Measurements from ENCODE around the gene CCDC68.

Gene CCDC68

GRCh38 chr18:54960197-54960596 lies 936 bp upstream of the CCDC68 start:
- no peak for DNase-seq

- no peak for DNase-seq
Observed at GRCh38 chr18:54957996-54958395, 1.3 kb downstream of the CCDC68 start.

- DNase-seq = no peak
Observed at GRCh38 chr18:54957296-54957832, 1.9 kb downstream of the CCDC68 start.

- DNase-seq = no peak
Observed at GRCh38 chr18:54956506-54956905, 2.8 kb downstream of the CCDC68 start.

GRCh38 chr18:54952026-54952425 lies 7.2 kb downstream of the CCDC68 start:
- no peak for DNase-seq

GRCh38 chr18:54950221-54950620 lies 9.0 kb downstream of the CCDC68 start:
- no peak for DNase-seq

- DNase-seq = no peak
Observed at GRCh38 chr18:54949588-54949987, 9.7 kb downstream of the CCDC68 start.

GRCh38 chr18:54948350-54948837 lies 10.9 kb downstream of the CCDC68 start:
- no peak for DNase-seq

- no peak for DNase-seq
Observed at GRCh38 chr18:54947091-54947490, 12.2 kb downstream of the CCDC68 start.

GRCh38 chr18:54946149-54946581 lies 13.1 kb downstream of the CCDC68 start:
- DNase-seq = no peak

- DNase-seq = no peak
Observed at GRCh38 chr18:54945576-54946125, 13.6 kb downstream of the CCDC68 start.

- DNase-seq = no peak
Observed at GRCh38 chr18:54942569-54942968, 16.7 kb downstream of the CCDC68 start.

- DNase-seq = no peak
Observed at GRCh38 chr18:54942144-54942543, 17.1 kb downstream of the CCDC68 start.

- no peak for DNase-seq
Observed at GRCh38 chr18:54939361-54939917, 19.8 kb downstream of the CCDC68 start.

- DNase-seq = no peak
Observed at GRCh38 chr18:54938506-54938905, 20.8 kb downstream of the CCDC68 start.

GRCh38 chr18:54932472-54932871 lies 26.8 kb downstream of the CCDC68 start:
- no peak for DNase-seq

- no peak for DNase-seq
Observed at GRCh38 chr18:54931152-54931551, 28.1 kb downstream of the CCDC68 start.

- no peak for DNase-seq
Observed at GRCh38 chr18:54928236-54928635, 31.0 kb downstream of the CCDC68 start.

GRCh38 chr18:54926593-54927325 lies 32.5 kb downstream of the CCDC68 start:
- no peak for DNase-seq

GRCh38 chr18:54924948-54925347 lies 34.3 kb downstream of the CCDC68 start:
- no peak for DNase-seq

- no peak for DNase-seq
Observed at GRCh38 chr18:54923339-54923956, 35.8 kb downstream of the CCDC68 start.

GRCh38 chr18:54919412-54919811 lies 39.8 kb downstream of the CCDC68 start:
- no peak for DNase-seq

GRCh38 chr18:54918060-54918459 lies 41.2 kb downstream of the CCDC68 start:
- DNase-seq = no peak

GRCh38 chr18:54916507-54916906 lies 42.8 kb downstream of the CCDC68 start:
- no peak for DNase-seq

All from GOT3 (cell line).